Measurements from ENCODE around the gene C6orf120. TPM values are rescaled to one million over a fixed set of nuclear protein-coding genes. Genes with fewer than 3 reads are reported as not detected.

The C6orf120 gene
- total and polyA plus RNA-seq, 9 of the 15 experiments (the other 6 are each of a cell fraction or from before 2014, with no cell fraction given), result 7.7 to 44.9 (median 34.8) TPM

- TF ChIP-seq HBP1 (CRISPR knock-in tag; IDR thresholded peaks at IDR 0.05), result no peak
- TF ChIP-seq NKRF (IDR thresholded peaks at IDR 0.05; ENCODE audit: borderline replicate concordance), result no peak; the same call in 1 of the 2 replicates
- TF ChIP-seq RBM34 (IDR thresholded peaks at IDR 0.05; ENCODE audit: borderline replicate concordance, insufficient read depth, low read length), result no peak
- TF ChIP-seq DEAF1 (CRISPR knock-in tag; IDR thresholded peaks at IDR 0.05), result no peak
- no peak; the same call in 1 of the 2 replicates for TF ChIP-seq CHCHD3 (CRISPR knock-in tag; IDR thresholded peaks at IDR 0.05)
- TF ChIP-seq ZNF134 (CRISPR knock-in tag; conservative IDR thresholded peaks at IDR 0.05), result no peak
- TF ChIP-seq ZNF146 (CRISPR knock-in tag; IDR thresholded peaks at IDR 0.05; ENCODE audit: unreplicated experiment), result no peak
- TF ChIP-seq MTA3 (IDR thresholded peaks at IDR 0.05; ENCODE audit: borderline replicate concordance), result peak; percentile 91
- no peak for TF ChIP-seq FOXJ3 (CRISPR knock-in tag; IDR thresholded peaks at IDR 0.05)
- TF ChIP-seq ZNF282 (CRISPR knock-in tag; IDR thresholded peaks at IDR 0.05), result no peak
- no peak for TF ChIP-seq SLC30A9 (CRISPR knock-in tag; IDR thresholded peaks at IDR 0.05)
- TF ChIP-seq ZNF740 (CRISPR knock-in tag; IDR thresholded peaks at IDR 0.05), result peak; percentile 15; the same call in 1 of the 2 replicates
- no peak for TF ChIP-seq ZNF740 (tag; IDR thresholded peaks at IDR 0.05)
- peak; percentile 96 for TF ChIP-seq POLR2A (conservative IDR thresholded peaks at IDR 0.05)
- TF ChIP-seq ARID4B (CRISPR knock-in tag; IDR thresholded peaks at IDR 0.05), result peak; percentile 94
- 0 out of 2 replicates have a peak, but pooled peaks have one; percentile 31 for TF ChIP-seq ZNF212 (CRISPR knock-in tag; IDR thresholded peaks at IDR 0.05)
- no peak for TF ChIP-seq NUFIP1 (IDR thresholded peaks at IDR 0.05; ENCODE audit: partially characterized antibody)
Observed at GRCh38 chr6:169701954-169702839, at the start of gene C6orf120, which contains the start of gene WDR27 (continued).

Data from K562 (cell line).